ENCODE results near the gene DISP3. TPM values are rescaled to one million over a fixed set of nuclear protein-coding genes. Genes with fewer than 3 reads are reported as not detected.

Gene DISP3
- total and polyA plus RNA-seq, 9 of the 15 experiments (the other 6 are each of a cell fraction or from before 2014, with no cell fraction given), result 0.03 to 0.19 (median 0.15) TPM; not detected in 5

GRCh38 chr1:11443961-11444658 lies 34.8 kb upstream of the DISP3 start:
- FAIRE-seq, result no peak
- Histone ChIP-seq H3K27me3 (ENCODE audit: control insufficient read depth in 2 of 2, insufficient read depth in 2 of 2, low read length in 2 of 2) (peaks cover 28 to 69% of the 10 kb centered on the region in 2 experiments; a peak in 4 of 5 replicates), H3K4me1 (replicated peaks in 1 of 2; ENCODE audit: control insufficient read depth in 2 of 2, insufficient read depth in 2 of 2, low read length in 2 of 2) (peaks cover 3 to 6% of the 10 kb centered on the region in 2 experiments; a peak in 2 of 5 replicates), H2AFZ (ENCODE audit: low read depth, low read length) (no peak overlapping the region), H3K79me2 (ENCODE audit: control insufficient read depth, insufficient read depth, low read length) (no peaks in the 10 kb centered on the region), H3K4me2 (ENCODE audit: insufficient read depth, low read length) (no peak overlapping the region), H3K36me3 (ENCODE audit: control insufficient read depth, insufficient read depth, low read length) (no peaks in the 10 kb centered on the region), H3K9ac (ENCODE audit: insufficient read depth in 1 of 2, low read depth in 2 of 2, low read length in 2 of 2) (no peak overlapping the region), H3K4me3 (no peak overlapping the region), H4K20me1 (replicated peaks; ENCODE audit: control insufficient read depth, insufficient read depth, low read length) (peaks cover 7% of the 10 kb centered on the region), H3K9me3 (replicated peaks; ENCODE audit: control insufficient read depth, insufficient read depth, low read depth, low read length) (no peaks in the 10 kb centered on the region), H3K27ac (ENCODE audit: extremely low read depth, low read depth, low read length) (no peak overlapping the region), H3K9me1 (ENCODE audit: control insufficient read depth, insufficient read depth, low read length) (no peaks in the 10 kb centered on the region)
- no TSS peak for BruUV-seq (replicated peaks)
- intact Hi-C loops (cut with micrococcal nuclease) (no loop called here), in situ Hi-C loops (cut with MboI) (no loop called here)
- WGBS (ENCODE audit: insufficient coverage, low coverage, missing lambda C conversion rate), result 0% methylated on average over 8 of the region's 8 CpGs
- no peak for TF ChIP-seq ZNF3 (CRISPR knock-in tag; IDR thresholded peaks at IDR 0.05)
- TF ChIP-seq ZNF707 (CRISPR knock-in tag; conservative IDR thresholded peaks at IDR 0.05), result no peak
- no peak for TF ChIP-seq ZNF316 (IDR thresholded peaks at IDR 0.05)
- TF ChIP-seq HMG20B (CRISPR knock-in tag; IDR thresholded peaks at IDR 0.05), result no peak
- no peak for TF ChIP-seq BHLHE40 (IDR thresholded peaks at IDR 0.05; ENCODE audit: low read length)
- TF ChIP-seq THRAP3 (IDR thresholded peaks at IDR 0.05; ENCODE audit: borderline replicate concordance), result no peak
- CTCF ChIA-PET (ENCODE audit: low intra/inter-chr PET ratio), result no interaction called here
- no peak for DNase-seq (ENCODE audit: extremely low read depth in 1 of 4, low spot score in 3 of 4)
- no peak for ATAC-seq
- POLR2A ChIA-PET, result interaction anchor here (0.7 to 1.5 kb wide), 4 partner anchors 10 to 633 kb away, joined by 3 to 6 read pairs (median 4); no protein-coding TSS in a partner anchor
